B cell (primary cell): ENCODE measurements around the gene RAD50.

Experiments
- EZH2 ChIP-seq: IDR thresholded peaks from 2 replicates; pipeline ENCODE4 v1.6.1; 2012; ENCODE audit warnings: borderline replicate concordance, low read depth, mild to moderate bottlenecking, moderate library complexity, low read length; ENCODE audit not compliant: insufficient read depth, poor library complexity, severe bottlenecking
- TF ChIP-seq, protein P1 (sequence below): fragments of 200-600 bp; IDR thresholded peaks from one replicate; pipeline ENCODE4 v1.8.0; 2022; ENCODE audit warnings: antibody characterized with exemption, mild to moderate bottlenecking

DNA sequence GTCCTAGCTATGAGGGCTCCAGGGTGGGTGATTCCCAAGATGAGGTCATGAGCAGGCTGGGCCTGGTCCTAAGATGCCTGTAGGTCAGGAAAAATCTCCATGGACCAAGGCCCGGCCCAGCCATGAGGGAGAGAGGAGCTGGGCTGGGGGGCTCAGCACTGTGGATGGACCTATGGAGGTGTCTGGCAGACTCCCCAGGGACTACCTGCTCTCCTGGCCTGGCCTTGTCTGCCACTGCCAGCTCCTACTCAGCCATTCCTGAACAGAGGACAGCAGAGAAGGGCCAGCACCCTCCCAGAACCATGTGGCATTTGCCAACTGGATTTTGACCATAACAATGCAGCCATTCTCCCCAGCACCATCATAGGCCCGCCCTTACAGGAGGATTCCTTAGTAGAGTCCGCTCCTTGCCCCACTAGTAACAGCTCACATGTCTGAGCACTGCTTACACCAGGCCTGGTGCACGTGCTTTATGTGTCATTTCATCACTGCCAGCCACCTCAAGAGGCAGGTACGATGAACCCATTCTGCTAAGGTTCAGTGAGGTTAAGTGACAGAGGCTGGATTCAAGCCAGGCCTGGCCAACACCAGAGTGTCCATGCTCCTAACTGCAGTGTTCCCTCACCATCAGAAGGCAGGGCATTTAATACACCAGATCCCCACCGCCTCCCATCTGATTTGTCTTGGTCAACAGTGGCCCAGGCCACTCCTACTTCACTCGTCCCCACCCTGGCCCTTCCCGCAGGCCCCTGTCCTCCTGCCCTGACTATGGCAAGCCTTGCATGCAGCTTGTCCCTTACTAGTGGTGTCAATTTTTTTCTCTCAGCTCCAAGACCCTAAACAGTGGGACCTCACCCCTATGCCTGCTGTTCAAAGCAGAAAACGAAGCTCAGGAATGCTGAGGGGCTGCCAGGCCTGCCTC is 101.9 kb downstream of the RAD50 start:
- TF ChIP-seq, protein P1, sequence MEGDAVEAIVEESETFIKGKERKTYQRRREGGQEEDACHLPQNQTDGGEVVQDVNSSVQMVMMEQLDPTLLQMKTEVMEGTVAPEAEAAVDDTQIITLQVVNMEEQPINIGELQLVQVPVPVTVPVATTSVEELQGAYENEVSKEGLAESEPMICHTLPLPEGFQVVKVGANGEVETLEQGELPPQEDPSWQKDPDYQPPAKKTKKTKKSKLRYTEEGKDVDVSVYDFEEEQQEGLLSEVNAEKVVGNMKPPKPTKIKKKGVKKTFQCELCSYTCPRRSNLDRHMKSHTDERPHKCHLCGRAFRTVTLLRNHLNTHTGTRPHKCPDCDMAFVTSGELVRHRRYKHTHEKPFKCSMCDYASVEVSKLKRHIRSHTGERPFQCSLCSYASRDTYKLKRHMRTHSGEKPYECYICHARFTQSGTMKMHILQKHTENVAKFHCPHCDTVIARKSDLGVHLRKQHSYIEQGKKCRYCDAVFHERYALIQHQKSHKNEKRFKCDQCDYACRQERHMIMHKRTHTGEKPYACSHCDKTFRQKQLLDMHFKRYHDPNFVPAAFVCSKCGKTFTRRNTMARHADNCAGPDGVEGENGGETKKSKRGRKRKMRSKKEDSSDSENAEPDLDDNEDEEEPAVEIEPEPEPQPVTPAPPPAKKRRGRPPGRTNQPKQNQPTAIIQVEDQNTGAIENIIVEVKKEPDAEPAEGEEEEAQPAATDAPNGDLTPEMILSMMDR, result no peak
- no peak for TF ChIP-seq EZH2
